Progenitor cell of endocrine pancreas (in vitro differentiated cells): ENCODE results near the gene MUC3A. TPM values are rescaled to one million over a fixed set of nuclear protein-coding genes. Genes with fewer than 3 reads are reported as not detected.

Experiments
- DNase-seq: peaks from one replicate; pipeline ENCODE4 v3.0.0; 2021; ENCODE audit warnings: low spot score; ENCODE audit not compliant: unreplicated experiment
- H3K27ac Mint-ChIP-seq: 2 replicates; pipeline ENCODE4 v1.8.0; 2021; ENCODE audit warnings: mild to moderate bottlenecking, moderate library complexity, mixed read lengths
- H3K27me3 Mint-ChIP-seq: 2 replicates; pipeline ENCODE4 v1.8.0; 2021; ENCODE audit warnings: mixed read lengths
- H3K36me3 Mint-ChIP-seq: 2 replicates; pipeline ENCODE4 v1.8.0; 2022; ENCODE audit warnings: mixed read lengths; ENCODE audit not compliant: insufficient read depth
- H3K4me1 Mint-ChIP-seq: 2 replicates; pipeline ENCODE4 v1.8.0; 2021; ENCODE audit warnings: low read depth, mixed read lengths
- H3K4me3 Mint-ChIP-seq: 2 replicates; pipeline ENCODE4 v1.8.0; 2021; ENCODE audit warnings: low read depth, mild to moderate bottlenecking, moderate library complexity, mixed read lengths
- H3K9me3 Mint-ChIP-seq: 2 replicates; pipeline ENCODE4 v1.8.0; 2021; ENCODE audit warnings: low read depth, mixed read lengths
- total RNA-seq: library from RNA; stranded (reverse); gene quantifications from 2 replicates; pipeline ENCODE4 v1.2.1, GENCODE V29; 2021
- TF ChIP-seq, protein P1 (sequence below): fragments of 200-600 bp; sonication (generic); IDR thresholded peaks from one replicate; pipeline ENCODE4 v1.5.0; 2021; ENCODE audit warnings: antibody characterized with exemption, mild to moderate bottlenecking; ENCODE audit not compliant: unreplicated experiment

MUC3A gene
- total RNA-seq, 1 donor from 2014 or later: 2.0 TPM

DNA sequence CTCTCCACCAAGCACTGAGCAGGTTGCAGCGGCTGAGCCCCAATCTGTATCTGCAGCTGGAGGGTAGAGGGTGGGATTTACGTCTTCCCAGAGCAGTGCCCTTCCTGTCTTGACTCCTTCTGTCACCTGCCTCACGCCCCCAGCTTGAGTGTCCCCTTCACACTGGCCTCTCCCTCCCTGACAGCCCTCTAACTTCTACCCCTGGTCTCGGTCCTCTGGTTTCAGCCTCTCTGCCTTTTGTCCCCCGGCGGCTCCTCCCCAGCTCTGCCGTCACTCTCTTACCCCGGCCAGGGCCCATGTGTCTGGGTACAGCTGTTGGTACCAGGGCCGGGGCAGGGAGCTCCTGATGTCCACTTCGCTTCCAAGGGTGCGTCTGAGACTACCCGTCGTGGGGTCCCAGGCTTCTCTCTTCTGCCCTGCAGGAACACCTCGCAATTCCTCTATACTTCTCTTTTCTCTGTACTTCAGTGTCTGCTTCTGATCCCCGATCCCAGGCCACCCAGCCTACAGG is 654 bp downstream of the MUC3A start:
- no peak overlapping the region for H3K4me3 Mint-ChIP-seq
- H3K27ac Mint-ChIP-seq: no peak overlapping the region
- TF ChIP-seq, protein P1, sequence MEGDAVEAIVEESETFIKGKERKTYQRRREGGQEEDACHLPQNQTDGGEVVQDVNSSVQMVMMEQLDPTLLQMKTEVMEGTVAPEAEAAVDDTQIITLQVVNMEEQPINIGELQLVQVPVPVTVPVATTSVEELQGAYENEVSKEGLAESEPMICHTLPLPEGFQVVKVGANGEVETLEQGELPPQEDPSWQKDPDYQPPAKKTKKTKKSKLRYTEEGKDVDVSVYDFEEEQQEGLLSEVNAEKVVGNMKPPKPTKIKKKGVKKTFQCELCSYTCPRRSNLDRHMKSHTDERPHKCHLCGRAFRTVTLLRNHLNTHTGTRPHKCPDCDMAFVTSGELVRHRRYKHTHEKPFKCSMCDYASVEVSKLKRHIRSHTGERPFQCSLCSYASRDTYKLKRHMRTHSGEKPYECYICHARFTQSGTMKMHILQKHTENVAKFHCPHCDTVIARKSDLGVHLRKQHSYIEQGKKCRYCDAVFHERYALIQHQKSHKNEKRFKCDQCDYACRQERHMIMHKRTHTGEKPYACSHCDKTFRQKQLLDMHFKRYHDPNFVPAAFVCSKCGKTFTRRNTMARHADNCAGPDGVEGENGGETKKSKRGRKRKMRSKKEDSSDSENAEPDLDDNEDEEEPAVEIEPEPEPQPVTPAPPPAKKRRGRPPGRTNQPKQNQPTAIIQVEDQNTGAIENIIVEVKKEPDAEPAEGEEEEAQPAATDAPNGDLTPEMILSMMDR: no peak
- H3K9me3 Mint-ChIP-seq: no peaks in the 10 kb centered on the region
- H3K36me3 Mint-ChIP-seq: no peaks in the 10 kb centered on the region
- H3K27me3 Mint-ChIP-seq: peaks cover 19% of the 10 kb centered on the region
- no peaks in the 10 kb centered on the region for H3K4me1 Mint-ChIP-seq
- DNase-seq: no peak

DNA sequence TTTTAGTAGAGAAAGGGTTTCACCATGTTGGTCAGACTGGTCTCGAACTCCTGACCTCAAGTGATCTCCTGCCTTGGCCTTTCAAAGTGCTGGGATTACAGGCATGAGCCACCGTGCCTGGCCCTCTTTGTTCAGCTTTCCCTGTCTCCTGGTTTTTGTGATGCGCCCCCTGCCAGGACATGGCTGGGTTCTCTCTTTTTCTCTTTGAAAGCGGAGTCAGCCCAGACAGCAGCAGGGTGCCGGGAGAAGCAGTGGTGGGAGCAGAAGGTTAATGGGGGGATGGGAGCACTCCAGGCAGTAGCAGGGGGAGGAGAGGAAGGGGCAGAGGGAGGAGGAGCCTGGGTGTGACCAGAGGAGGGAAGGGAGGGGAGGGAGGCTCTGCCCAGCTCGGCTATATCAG is 1.8 kb downstream of the MUC3A start:
- Mint-ChIP-seq H3K9me3 (no peaks in the 10 kb centered on the region), H3K27ac (no peak overlapping the region), H3K36me3 (no peaks in the 10 kb centered on the region), H3K4me3 (no peak overlapping the region), H3K4me1 (no peaks in the 10 kb centered on the region), H3K27me3 (peaks cover 15% of the 10 kb centered on the region)
- TF ChIP-seq, protein P1: no peak
- no peak for DNase-seq

DNA sequence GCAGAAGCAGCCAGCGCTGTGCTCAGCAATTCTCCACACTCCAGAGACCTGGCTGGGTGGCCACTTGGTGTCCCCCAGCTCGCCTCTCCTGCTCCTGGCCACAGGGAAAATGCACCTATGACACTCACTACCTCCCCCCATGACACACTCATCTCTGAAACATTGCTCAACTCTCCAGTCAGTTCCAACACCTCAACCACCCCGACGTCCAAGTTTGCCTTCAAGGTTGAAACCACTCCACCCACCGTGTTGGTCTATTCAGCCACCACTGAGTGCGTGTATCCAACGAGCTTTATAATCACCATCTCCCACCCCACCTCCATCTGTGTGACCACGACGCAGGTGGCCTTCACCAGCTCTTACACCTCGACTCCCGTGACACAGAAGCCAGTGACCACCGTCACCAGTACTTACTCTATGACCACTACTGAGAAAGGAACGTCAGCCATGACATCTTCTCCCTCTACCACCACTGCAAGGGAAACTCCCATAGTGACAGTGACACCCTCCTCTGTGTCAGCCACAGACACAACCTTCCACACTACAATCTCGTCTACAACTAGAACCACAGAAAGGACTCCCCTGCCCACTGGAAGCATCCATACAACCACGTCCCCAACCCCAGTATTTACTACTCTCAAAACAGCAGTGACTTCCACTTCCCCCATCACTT is 2.7 kb downstream of the MUC3A start:
- Mint-ChIP-seq H3K27ac (no peak overlapping the region), H3K4me3 (no peak overlapping the region), H3K27me3 (peaks cover 15% of the 10 kb centered on the region), H3K36me3 (no peaks in the 10 kb centered on the region), H3K4me1 (no peaks in the 10 kb centered on the region), H3K9me3 (no peaks in the 10 kb centered on the region)
- no peak for DNase-seq
- TF ChIP-seq, protein P1: no peak

DNA sequence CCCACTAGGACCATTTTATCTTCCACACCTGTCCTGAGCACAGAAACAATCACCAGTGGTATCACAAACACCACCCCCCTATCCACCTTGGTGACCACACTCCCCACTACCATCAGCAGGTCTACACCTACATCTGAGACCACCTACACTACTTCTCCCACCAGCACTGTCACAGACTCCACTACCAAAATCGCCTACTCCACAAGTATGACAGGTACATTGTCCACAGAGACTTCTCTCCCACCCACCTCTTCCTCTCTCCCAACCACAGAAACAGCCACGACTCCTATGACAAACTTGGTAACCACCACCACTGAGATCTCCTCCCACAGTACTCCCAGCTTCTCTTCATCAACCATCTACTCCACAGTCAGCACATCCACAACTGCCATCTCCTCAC is 3.3 kb downstream of the MUC3A start:
- H3K27ac Mint-ChIP-seq: no peak overlapping the region

DNA sequence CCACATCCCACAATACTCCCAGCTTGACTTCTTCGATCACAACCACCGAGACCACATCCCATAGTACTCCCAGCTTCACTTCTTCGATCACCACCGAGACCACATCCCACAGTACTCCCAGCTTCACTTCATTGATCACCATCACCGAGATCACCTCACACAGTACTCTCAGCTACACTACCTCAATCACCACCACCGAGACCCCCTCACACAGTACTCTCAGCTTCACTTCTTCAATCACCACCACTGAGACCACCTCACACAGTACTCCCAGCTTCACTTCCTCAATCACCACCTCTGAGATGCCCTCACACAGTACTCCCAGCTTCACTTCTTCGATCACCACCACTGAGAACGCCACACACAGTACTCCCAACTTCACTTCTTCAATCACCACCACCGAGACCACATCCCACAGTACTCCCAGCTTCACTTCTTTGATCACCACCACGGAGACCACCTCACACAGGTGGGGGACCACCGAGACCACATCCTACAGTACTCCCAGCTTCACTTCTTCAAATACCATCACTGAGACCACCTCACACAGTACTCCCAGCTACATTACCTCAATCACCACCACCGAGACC is 8.6 kb downstream of the MUC3A start:
- Mint-ChIP-seq H3K4me3 (no peak overlapping the region), H3K9me3 (no peaks in the 10 kb centered on the region), H3K4me1 (no peaks in the 10 kb centered on the region), H3K27ac (no peak overlapping the region), H3K27me3 (peaks cover 7% of the 10 kb centered on the region), H3K36me3 (no peaks in the 10 kb centered on the region)
- no peak for DNase-seq
- TF ChIP-seq, protein P1: no peak

More for the DNA sequence above, 3.3 kb downstream of the MUC3A start:
- Mint-ChIP-seq H3K4me1 (no peaks in the 10 kb centered on the region), H3K27me3 (peaks cover 15% of the 10 kb centered on the region), H3K9me3 (no peaks in the 10 kb centered on the region), H3K4me3 (no peak overlapping the region), H3K36me3 (no peaks in the 10 kb centered on the region)
- TF ChIP-seq, protein P1: no peak
- no peak for DNase-seq
